GM21786 (cell line): ENCODE data around the gene UBE3A.
A peak's percentile ranks its signal among the peaks of the same experiment; 100 is the strongest.
"Not testable (repeated sequence)": the region's sequence is repeated elsewhere in the genome, so short reads cannot be mapped to it uniquely, and the experiment has no call there.

Source experiments
- ATAC-seq: cut with Tn5 transposase; IDR thresholded peaks from one replicate; pipeline ENCODE4 v1.9.1; 2021; ENCODE audit not compliant: unreplicated experiment

UBE3A gene

GRCh38 chr15:25438601-25439368 is at the start of gene UBE3A:
Gene UBE3A (minus strand): TSS chr15:25439024. CDS start chr15:25409107, 29,917 bp downstream.
- ATAC-seq: peak; percentile 80

GRCh38 chr15:25487226-25487884 is 48.5 kb upstream of the UBE3A start:
- ATAC-seq: no peak

- no peak for ATAC-seq
Measured at GRCh38 chr15:25486051-25486450, 47.2 kb upstream of the UBE3A start.

- no peak for ATAC-seq
Measured at GRCh38 chr15:25481208-25481859, 42.5 kb upstream of the UBE3A start.

GRCh38 chr15:25478313-25478712 is 39.5 kb upstream of the UBE3A start:
- ATAC-seq: no peak

GRCh38 chr15:25477816-25478215 is 39.0 kb upstream of the UBE3A start:
- ATAC-seq: no peak

- no peak for ATAC-seq
Measured at GRCh38 chr15:25474251-25474650, 35.4 kb upstream of the UBE3A start.

GRCh38 chr15:25470230-25470629 is 31.4 kb upstream of the UBE3A start:
- ATAC-seq: no peak

GRCh38 chr15:25469377-25469776 is 30.6 kb upstream of the UBE3A start:
- no peak for ATAC-seq

GRCh38 chr15:25468611-25469010 is 29.8 kb upstream of the UBE3A start:
- no peak for ATAC-seq

GRCh38 chr15:25465835-25466234 is 27.0 kb upstream of the UBE3A start:
- ATAC-seq: no peak

GRCh38 chr15:25464784-25465183 is 26.0 kb upstream of the UBE3A start:
- no peak for ATAC-seq

GRCh38 chr15:25464383-25464782 is 25.6 kb upstream of the UBE3A start:
- ATAC-seq: no peak

- no peak for ATAC-seq
Measured at GRCh38 chr15:25456196-25456595, 17.4 kb upstream of the UBE3A start.

GRCh38 chr15:25455226-25455625 is 16.4 kb upstream of the UBE3A start:
- ATAC-seq: no peak

- no peak for ATAC-seq
Measured at GRCh38 chr15:25454771-25455170, 15.9 kb upstream of the UBE3A start.

- ATAC-seq: not testable (repeated sequence)
Measured at GRCh38 chr15:25453246-25453645, 14.4 kb upstream of the UBE3A start.

GRCh38 chr15:25451501-25451900 is 12.7 kb upstream of the UBE3A start:
- ATAC-seq: no peak

- ATAC-seq: no peak
Measured at GRCh38 chr15:25450163-25450562, 11.3 kb upstream of the UBE3A start.

GRCh38 chr15:25446076-25446475 is 7.3 kb upstream of the UBE3A start:
- no peak for ATAC-seq

GRCh38 chr15:25445412-25445811 is 6.6 kb upstream of the UBE3A start:
- ATAC-seq: no peak

GRCh38 chr15:25441111-25441510 is 2.3 kb upstream of the UBE3A start:
- no peak for ATAC-seq
